Measurements from ENCODE around the gene MICU1.

DNA sequence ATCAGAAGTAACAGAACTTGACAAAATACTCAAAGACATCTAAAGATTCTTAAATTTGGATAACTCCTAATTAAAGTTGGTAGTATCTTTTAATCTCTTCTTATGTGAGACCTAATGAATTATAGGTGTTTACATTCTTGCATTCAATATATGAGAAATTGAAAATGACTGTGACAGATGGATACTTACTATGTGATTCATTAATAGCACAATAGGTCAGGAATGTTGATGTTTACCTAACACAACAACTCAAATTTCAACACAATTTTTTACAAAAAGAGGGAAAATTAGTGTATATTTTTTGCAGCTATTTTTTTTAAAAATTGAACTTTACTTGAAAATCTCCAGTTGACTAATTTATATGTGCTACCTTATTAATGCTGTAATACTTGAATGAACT, 34.3 kb upstream of the MICU1 start:
- TF ChIP-seq ZNF565 (CRISPR knock-in tag; conservative IDR thresholded peaks at IDR 0.05; ENCODE audit: low read depth) (no peak), ARNTL (CRISPR knock-in tag; IDR thresholded peaks at IDR 0.05; ENCODE audit: borderline replicate concordance, low read depth) (no peak), ZFP3 (CRISPR knock-in tag; IDR thresholded peaks at IDR 0.05) (no peak), CSDC2 (CRISPR knock-in tag; IDR thresholded peaks at IDR 0.05) (no peak)
- TF ChIP-seq, protein P1, sequence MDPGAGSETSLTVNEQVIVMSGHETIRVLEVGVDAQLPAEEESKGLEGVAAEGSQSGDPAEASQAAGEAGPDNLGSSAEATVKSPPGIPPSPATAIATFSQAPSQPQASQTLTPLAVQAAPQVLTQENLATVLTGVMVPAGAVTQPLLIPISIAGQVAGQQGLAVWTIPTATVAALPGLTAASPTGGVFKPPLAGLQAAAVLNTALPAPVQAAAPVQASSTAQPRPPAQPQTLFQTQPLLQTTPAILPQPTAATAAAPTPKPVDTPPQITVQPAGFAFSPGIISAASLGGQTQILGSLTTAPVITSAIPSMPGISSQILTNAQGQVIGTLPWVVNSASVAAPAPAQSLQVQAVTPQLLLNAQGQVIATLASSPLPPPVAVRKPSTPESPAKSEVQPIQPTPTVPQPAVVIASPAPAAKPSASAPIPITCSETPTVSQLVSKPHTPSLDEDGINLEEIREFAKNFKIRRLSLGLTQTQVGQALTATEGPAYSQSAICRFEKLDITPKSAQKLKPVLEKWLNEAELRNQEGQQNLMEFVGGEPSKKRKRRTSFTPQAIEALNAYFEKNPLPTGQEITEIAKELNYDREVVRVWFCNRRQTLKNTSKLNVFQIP (CRISPR knock-in tag; IDR thresholded peaks at IDR 0.05; ENCODE audit: borderline replicate concordance, low read depth), result no peak
- TF ChIP-seq, protein P2, sequence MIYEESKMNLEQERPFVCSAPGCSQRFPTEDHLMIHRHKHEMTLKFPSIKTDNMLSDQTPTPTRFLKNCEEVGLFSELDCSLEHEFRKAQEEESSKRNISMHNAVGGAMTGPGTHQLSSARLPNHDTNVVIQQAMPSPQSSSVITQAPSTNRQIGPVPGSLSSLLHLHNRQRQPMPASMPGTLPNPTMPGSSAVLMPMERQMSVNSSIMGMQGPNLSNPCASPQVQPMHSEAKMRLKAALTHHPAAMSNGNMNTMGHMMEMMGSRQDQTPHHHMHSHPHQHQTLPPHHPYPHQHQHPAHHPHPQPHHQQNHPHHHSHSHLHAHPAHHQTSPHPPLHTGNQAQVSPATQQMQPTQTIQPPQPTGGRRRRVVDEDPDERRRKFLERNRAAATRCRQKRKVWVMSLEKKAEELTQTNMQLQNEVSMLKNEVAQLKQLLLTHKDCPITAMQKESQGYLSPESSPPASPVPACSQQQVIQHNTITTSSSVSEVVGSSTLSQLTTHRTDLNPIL (CRISPR knock-in tag; IDR thresholded peaks at IDR 0.05; ENCODE audit: low read depth), result no peak
- TF ChIP-seq, protein P3, sequence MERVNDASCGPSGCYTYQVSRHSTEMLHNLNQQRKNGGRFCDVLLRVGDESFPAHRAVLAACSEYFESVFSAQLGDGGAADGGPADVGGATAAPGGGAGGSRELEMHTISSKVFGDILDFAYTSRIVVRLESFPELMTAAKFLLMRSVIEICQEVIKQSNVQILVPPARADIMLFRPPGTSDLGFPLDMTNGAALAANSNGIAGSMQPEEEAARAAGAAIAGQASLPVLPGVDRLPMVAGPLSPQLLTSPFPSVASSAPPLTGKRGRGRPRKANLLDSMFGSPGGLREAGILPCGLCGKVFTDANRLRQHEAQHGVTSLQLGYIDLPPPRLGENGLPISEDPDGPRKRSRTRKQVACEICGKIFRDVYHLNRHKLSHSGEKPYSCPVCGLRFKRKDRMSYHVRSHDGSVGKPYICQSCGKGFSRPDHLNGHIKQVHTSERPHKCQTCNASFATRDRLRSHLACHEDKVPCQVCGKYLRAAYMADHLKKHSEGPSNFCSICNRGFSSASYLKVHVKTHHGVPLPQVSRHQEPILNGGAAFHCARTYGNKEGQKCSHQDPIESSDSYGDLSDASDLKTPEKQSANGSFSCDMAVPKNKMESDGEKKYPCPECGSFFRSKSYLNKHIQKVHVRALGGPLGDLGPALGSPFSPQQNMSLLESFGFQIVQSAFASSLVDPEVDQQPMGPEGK (CRISPR knock-in tag; IDR thresholded peaks at IDR 0.05; ENCODE audit: borderline replicate concordance), result no peak
